AG09309 (cell line): ENCODE data around the gene ABTB2.

Experiments used
- DNase-seq: peaks from one replicate; pipeline ENCODE4 v3.0.0-alpha.2; 2010; ENCODE audit warnings: low read depth
- H3K4me3 ChIP-seq: 2 replicates; pipeline ENCODE4 v1.5.1; 2011; ENCODE audit warnings: mild to moderate bottlenecking, low read depth, low read length, moderate library complexity; ENCODE audit not compliant: control insufficient read depth
- CTCF ChIP-seq: IDR thresholded peaks from 2 replicates; pipeline ENCODE4 v1.5.1; 2011; ENCODE audit warnings: mild to moderate bottlenecking, low read depth, low read length, inconsistent platforms; ENCODE audit not compliant: insufficient read depth, control insufficient read depth; ENCODE audit errors: missing control alignments

The ABTB2 gene

DNA sequence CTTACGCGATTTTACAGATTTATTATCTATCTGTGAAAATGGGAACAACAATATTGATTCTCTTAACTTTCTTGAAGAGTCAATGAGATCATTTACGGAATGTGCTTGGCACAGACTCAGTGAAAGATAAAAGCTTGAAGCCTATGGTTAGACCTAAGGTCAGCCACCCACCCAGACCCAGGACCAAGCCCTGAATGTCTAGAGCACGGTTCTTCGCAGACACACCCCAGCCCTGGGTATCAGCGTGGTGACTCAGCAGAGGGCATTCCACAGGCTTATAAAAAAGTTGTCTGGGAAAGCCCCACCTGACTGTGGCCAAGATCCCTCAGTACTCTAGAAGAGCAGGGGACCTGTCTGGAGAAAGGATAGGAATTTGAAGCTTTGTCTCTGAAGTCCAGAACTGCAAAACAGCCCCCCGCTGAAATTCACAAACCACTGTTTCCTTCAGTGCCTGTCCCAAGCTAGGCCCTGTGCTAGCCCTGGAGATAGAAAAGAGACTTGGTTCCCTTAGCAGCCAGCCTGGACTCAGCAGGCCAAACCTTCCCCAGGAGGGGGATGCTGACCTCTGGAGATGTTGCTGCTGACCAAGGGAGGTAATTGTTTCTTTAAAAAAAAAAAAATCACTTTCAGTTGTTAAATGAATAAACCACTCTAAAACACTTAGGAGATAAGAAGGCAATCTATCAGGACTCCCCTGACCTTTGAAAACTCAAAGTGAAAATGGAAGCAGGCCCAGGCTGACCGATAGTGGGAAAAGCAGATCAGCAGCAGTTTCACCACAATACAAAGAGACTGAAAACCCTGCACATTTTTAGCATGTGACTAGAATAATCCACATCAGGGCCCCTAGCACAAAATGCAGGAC, 114.0 kb downstream of the ABTB2 start:
- no peak for TF ChIP-seq CTCF
- no peak overlapping the region for H3K4me3 ChIP-seq
- no peak for DNase-seq

GRCh38 chr11:34242037-34242625, 115.7 kb downstream of the ABTB2 start:
- no peak for DNase-seq
- no peak overlapping the region for H3K4me3 ChIP-seq
- TF ChIP-seq CTCF: no peak

DNA sequence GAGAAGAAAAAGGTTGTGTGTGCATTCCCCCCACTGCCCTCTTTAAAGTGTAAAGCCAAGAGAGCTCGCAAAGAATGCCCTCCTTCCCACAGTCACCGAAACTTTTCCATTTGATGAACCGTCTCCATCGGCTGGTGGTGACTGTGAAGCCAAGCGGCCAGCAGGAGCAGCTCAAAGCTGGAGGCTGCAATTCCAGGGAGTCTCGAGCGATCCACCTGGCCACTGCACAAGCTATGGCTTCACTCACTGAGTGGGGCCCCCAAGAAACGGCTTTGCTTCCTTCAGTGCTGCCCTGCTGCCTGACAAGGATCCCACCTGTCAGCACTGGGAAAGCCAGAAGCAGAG, 117.7 kb downstream of the ABTB2 start:
- no peak for TF ChIP-seq CTCF
- H3K4me3 ChIP-seq: no peak overlapping the region

DNA sequence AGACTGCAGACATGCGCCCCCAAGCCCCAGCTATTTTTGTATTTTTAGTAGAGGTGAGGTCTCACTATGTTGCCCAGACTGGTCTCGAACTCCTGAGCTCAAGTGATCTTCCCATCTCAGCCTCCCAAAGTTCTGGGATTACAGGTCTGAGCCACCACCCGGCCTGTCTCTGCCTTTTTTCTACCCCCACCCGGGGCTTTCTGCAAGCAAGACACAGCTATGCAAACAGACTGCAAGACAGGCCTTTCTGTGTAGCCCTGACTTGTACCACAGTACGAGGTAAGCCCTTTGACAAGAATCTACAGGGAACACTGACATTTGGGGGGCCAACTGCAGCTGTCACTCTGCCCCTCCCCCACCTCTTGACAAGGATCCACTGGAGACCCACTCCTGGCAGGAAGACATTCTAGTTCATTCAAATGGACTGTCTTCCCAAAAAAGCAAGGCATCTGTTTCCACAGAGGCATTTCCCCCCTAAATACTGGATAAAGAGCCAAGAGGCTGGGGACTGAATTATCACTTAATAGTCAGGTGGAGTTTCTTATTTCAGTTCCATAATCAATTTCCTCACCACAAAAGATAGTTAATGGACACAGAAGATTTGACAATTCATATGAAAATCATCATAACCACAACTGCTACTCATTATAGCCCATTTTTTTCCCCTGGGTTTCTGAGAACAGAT, 118.2 kb downstream of the ABTB2 start:
- no peak for TF ChIP-seq CTCF
- DNase-seq: no peak
- H3K4me3 ChIP-seq: no peak overlapping the region

More for the DNA sequence above, 117.7 kb downstream of the ABTB2 start:
- no peak for DNase-seq

DNA sequence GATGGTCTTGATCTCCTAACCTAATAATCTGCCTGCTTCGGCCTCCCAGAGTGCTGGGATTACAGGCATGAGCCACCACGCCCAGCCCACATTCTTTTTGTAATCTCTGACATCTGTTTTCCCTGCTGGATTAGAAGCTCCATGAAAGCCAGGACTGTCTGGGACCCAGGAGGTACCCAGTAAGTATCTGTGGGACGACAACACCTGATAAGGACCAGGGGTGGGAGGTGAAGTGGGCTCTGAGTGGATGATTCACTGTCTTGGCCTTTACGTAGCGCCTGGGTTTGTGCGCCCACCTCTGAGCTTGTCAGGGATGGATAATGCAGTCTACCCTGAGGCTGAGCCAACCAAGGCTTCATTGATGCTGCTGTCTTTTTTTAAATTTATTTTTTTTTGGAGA, 118.8 kb downstream of the ABTB2 start:
- TF ChIP-seq CTCF: no peak
- no peak for DNase-seq
- no peak overlapping the region for H3K4me3 ChIP-seq

DNA sequence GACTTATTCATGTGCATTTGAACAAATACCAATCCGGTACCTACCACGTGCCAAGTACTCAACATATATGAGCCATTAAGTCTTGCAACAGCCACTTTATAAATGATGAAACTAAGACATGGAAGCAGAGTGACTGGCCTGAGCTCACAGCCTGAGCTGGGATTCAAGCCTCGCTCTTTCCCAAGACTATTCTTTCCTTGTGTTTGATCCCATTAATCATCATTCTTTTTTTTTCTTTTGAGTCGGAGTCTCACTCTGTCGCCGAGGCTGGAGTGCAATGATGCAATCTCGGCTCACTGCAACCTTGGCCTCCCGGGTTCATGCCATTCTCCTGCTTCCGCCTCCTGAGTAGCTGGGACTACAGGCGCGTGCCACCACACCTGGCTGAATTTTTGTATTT, 119.3 kb downstream of the ABTB2 start:
- DNase-seq: no peak
- no peak for TF ChIP-seq CTCF

More for the DNA sequence above, 119.3 kb downstream of the ABTB2 start:
- no peak overlapping the region for H3K4me3 ChIP-seq
